SU-DHL-6 (cell line): ENCODE measurements around the gene CCSER2.

Experiments
- EZH2phosphoT487 ChIP-seq: fragments of 200-600 bp; sonication (generic), shearing (Covaris generic); conservative IDR thresholded peaks from 2 replicates; pipeline ENCODE4 v1.6.1; 2018; ENCODE audit warnings: mild to moderate bottlenecking, antibody characterized with exemption, low read length, moderate library complexity, mixed read lengths
- TF ChIP-seq, protein P1 (sequence below): fragments of 200-600 bp; sonication (generic); IDR thresholded peaks from one replicate; pipeline ENCODE4 v1.5.1; 2017; ENCODE audit warnings: antibody characterized with exemption, mild to moderate bottlenecking, low read length, moderate library complexity; ENCODE audit not compliant: insufficient read depth, poor library complexity, severe bottlenecking

DNA sequence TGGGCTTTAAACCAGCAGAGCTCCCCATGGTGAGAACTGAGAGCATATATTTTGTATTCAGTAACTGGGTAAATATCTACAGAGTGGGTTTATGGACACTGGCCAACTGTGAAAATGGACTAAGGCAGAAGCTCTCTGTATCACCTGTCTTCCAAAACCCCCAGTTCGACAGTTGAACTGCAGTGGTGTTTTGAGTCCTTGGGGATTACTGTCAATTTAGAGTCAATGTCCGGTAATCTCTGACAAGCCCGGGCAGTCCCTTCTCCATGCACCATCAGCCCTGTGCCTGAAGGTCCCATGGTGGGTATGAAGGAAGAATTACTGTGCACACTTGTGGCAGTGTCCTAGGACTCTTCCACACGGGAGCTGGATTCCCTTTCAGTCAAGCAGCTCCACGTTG is 235.0 kb downstream of the CCSER2 start:
- TF ChIP-seq, protein P1, sequence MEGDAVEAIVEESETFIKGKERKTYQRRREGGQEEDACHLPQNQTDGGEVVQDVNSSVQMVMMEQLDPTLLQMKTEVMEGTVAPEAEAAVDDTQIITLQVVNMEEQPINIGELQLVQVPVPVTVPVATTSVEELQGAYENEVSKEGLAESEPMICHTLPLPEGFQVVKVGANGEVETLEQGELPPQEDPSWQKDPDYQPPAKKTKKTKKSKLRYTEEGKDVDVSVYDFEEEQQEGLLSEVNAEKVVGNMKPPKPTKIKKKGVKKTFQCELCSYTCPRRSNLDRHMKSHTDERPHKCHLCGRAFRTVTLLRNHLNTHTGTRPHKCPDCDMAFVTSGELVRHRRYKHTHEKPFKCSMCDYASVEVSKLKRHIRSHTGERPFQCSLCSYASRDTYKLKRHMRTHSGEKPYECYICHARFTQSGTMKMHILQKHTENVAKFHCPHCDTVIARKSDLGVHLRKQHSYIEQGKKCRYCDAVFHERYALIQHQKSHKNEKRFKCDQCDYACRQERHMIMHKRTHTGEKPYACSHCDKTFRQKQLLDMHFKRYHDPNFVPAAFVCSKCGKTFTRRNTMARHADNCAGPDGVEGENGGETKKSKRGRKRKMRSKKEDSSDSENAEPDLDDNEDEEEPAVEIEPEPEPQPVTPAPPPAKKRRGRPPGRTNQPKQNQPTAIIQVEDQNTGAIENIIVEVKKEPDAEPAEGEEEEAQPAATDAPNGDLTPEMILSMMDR: no peak
- TF ChIP-seq EZH2phosphoT487: no peak
